Upper lobe of left lung (tissue), 4 donors: Measurements from ENCODE around the gene ZEB1.

ENCODE experiments used
- CTCF ChIP-seq, 6 experiments: fragments of 450-650 bp in 4 of 6; fragments of 200-600 bp in 2 of 6; sonication (generic) in 2 of 6; IDR thresholded peaks; one replicate each; pipeline ENCODE4 v1.5.1; 2016 to 2019; ENCODE audit warnings: antibody characterized with exemption in 6 of 6
- POLR2A ChIP-seq, 4 donors: fragments of 450-650 bp; IDR thresholded peaks; one replicate each; pipeline ENCODE4 v1.5.1; 2016 to 2017; ENCODE audit warnings: antibody characterized with exemption in 4 of 4, mild to moderate bottlenecking in 2 of 4

- no peak for TF ChIP-seq CTCF (IDR thresholded peaks at IDR 0.05)
- no peak for TF ChIP-seq POLR2A (IDR thresholded peaks at IDR 0.05)
These were observed 27.9 kb downstream of the ZEB1 start for GRCh38 chr10:31346953-31347352.
